Hematopoietic multipotent progenitor cell treated with erythropoietin and hydrocortisone succinate and interleukin-3 and kit ligand, for 4 days (in vitro differentiated cells): Measurements from ENCODE around the gene TANC1.

Source experiments
- DNase-seq: peaks from one replicate; pipeline ENCODE4 v3.0.0-alpha.2; 2015

Gene TANC1

GRCh38 chr2:159175182-159175581 is 206.7 kb downstream of the TANC1 start:
- peak; percentile 65 for DNase-seq

- DNase-seq, result no peak
Measured at GRCh38 chr2:159175927-159176326, 207.5 kb downstream of the TANC1 start.

- DNase-seq, result no peak
Measured at GRCh38 chr2:159176555-159176954, 208.1 kb downstream of the TANC1 start.

GRCh38 chr2:159177357-159177756 is 208.9 kb downstream of the TANC1 start:
- no peak for DNase-seq

GRCh38 chr2:159177957-159178356 is 209.5 kb downstream of the TANC1 start:
- DNase-seq, result no peak

- no peak for DNase-seq
Measured at GRCh38 chr2:159179096-159179495, 210.7 kb downstream of the TANC1 start.

GRCh38 chr2:159179696-159180095 is 211.3 kb downstream of the TANC1 start:
- DNase-seq, result no peak

- no peak for DNase-seq
Measured at GRCh38 chr2:159183346-159183745, 214.9 kb downstream of the TANC1 start.

- peak; percentile 85 for DNase-seq
Measured at GRCh38 chr2:159185401-159186130, 217.1 kb downstream of the TANC1 start.

- no peak for DNase-seq
Measured at GRCh38 chr2:159186462-159186861, 218.0 kb downstream of the TANC1 start.

- DNase-seq, result no peak
Measured at GRCh38 chr2:159187106-159187505, 218.7 kb downstream of the TANC1 start.

GRCh38 chr2:159188449-159188848 is 220.0 kb downstream of the TANC1 start:
- no peak for DNase-seq

- DNase-seq, result no peak
Measured at GRCh38 chr2:159192371-159192918, 224.0 kb downstream of the TANC1 start.

- no peak for DNase-seq
Measured at GRCh38 chr2:159193791-159194190, 225.4 kb downstream of the TANC1 start.

GRCh38 chr2:159194241-159194640 is 225.8 kb downstream of the TANC1 start:
- no peak for DNase-seq

GRCh38 chr2:159195697-159196096 is 227.3 kb downstream of the TANC1 start:
- no peak for DNase-seq

GRCh38 chr2:159196393-159196925 is 228.0 kb downstream of the TANC1 start:
- DNase-seq, result no peak

GRCh38 chr2:159199236-159199635 is 230.8 kb downstream of the TANC1 start:
- no peak for DNase-seq

- DNase-seq, result no peak
Measured at GRCh38 chr2:159199761-159200465, 231.5 kb downstream of the TANC1 start.

GRCh38 chr2:159200498-159200897 is 232.1 kb downstream of the TANC1 start:
- DNase-seq, result no peak

GRCh38 chr2:159201360-159202063 is 233.1 kb downstream of the TANC1 start:
- no peak for DNase-seq

GRCh38 chr2:159202568-159203071 is 234.2 kb downstream of the TANC1 start:
- no peak for DNase-seq
